Common myeloid progenitor, CD34-positive (primary cell): Measurements from ENCODE around the gene CEP112.

ENCODE experiments used
- CTCF ChIA-PET: fragments of 350-600 bp; sonication (Branson Sonifier 250); formaldehyde crosslinking; loops from one replicate; lab custom pipeline; 2021; ENCODE audit warnings: antibody characterized with exemption; lab: Charles Lee
- POLR2A ChIA-PET: fragments of 350-600 bp; sonication (Branson Sonifier 250); formaldehyde crosslinking; loops from one replicate; lab custom pipeline; 2021; ENCODE audit warnings: antibody characterized with exemption; lab: Charles Lee
- DNase-seq, 3 donors: peaks; one replicate each; pipeline versions ENCODE4 v3.0.0 to v3.0.0-alpha.2; 2013
- H3K27ac ChIP-seq, 2 experiments: 1 replicate in 1 of 2; 2 replicates in 1 of 2; pipeline ENCODE4 v1.7.0; 2013; ENCODE audit warnings: inconsistent platforms in 2 of 2, low read length in 2 of 2, mild to moderate bottlenecking in 2 of 2, low read depth in 1 of 2, moderate library complexity in 1 of 2; ENCODE audit not compliant: severe bottlenecking in 2 of 2, insufficient read depth in 1 of 2, poor library complexity in 1 of 2
- H3K27me3 ChIP-seq, 5 experiments: replicated peaks in 2 of 5; 1 replicate in 3 of 5; 2 replicates in 2 of 5; pipeline versions ENCODE4 v1.6.1 to v1.7.0; 2013; ENCODE audit warnings: low read length in 4 of 5, mild to moderate bottlenecking in 2 of 5, moderate library complexity in 2 of 5, inconsistent platforms in 1 of 5; ENCODE audit not compliant: insufficient read depth in 5 of 5, control insufficient read depth in 4 of 5
- H3K36me3 ChIP-seq, 4 experiments: 1 replicate in 2 of 4; 2 replicates in 2 of 4; pipeline versions ENCODE4 v1.6.1 to v1.7.0; 2013; ENCODE audit warnings: low read length in 3 of 4, control low read depth in 1 of 4, mild to moderate bottlenecking in 1 of 4; ENCODE audit not compliant: control insufficient read depth in 4 of 4, insufficient read depth in 4 of 4
- H3K4me1 ChIP-seq, 4 experiments: 1 replicate in 3 of 4; 2 replicates in 1 of 4; pipeline versions ENCODE4 v1.6.1 to v1.7.1; 2013; ENCODE audit warnings: low read length in 3 of 4, mild to moderate bottlenecking in 3 of 4, control low read depth in 1 of 4, inconsistent platforms in 1 of 4, moderate library complexity in 1 of 4; ENCODE audit not compliant: control insufficient read depth in 4 of 4, insufficient read depth in 4 of 4; ENCODE audit errors: control extremely low read depth in 1 of 4
- H3K4me3 ChIP-seq, 7 experiments: 1 replicate in 4 of 7; 2 replicates in 3 of 7; pipeline versions ENCODE4 v1.5.1 to v1.7.0; 2013; ENCODE audit warnings: mild to moderate bottlenecking in 7 of 7, low read length in 6 of 7, moderate library complexity in 6 of 7, inconsistent platforms in 2 of 7, low read depth in 2 of 7, control low read depth in 1 of 7; ENCODE audit not compliant: insufficient read depth in 4 of 7, control insufficient read depth in 1 of 7; ENCODE audit errors: extremely low read depth in 1 of 7
- H3K9me3 ChIP-seq, 5 experiments: 1 replicate in 4 of 5; 2 replicates in 1 of 5; pipeline versions ENCODE4 v1.6.1 to v1.7.1; 2013; ENCODE audit warnings: low read length in 4 of 5, mild to moderate bottlenecking in 2 of 5, inconsistent platforms in 1 of 5, low read depth in 1 of 5, moderate library complexity in 1 of 5; ENCODE audit not compliant: control insufficient read depth in 4 of 5, insufficient read depth in 2 of 5; ENCODE audit errors: control extremely low read depth in 1 of 5
- WGBS: methylation state at CpG from one replicate; pipeline ENCODE4 v1.1.5; 2013; ENCODE audit not compliant: insufficient coverage; 5-methylcytosine and 5-hydroxymethylcytosine counted together

CEP112 gene

DNA sequence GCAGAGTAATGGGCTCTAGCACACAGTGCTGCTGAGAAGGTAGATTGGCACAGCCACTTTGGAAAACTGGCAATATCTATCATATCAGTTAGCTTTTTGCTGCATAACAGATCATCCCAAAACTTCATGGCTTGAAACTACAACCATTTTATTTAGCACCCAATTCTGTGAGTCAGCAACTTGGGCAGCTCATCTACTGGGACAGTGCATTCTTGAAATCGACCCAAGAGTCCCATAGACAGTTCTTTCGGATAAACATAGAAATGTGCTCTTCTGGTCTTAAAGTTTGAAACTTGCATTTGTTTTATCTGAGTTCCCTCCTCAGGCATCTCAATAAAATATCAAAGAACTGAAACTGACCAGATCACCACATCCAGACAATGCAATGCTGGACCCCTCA lies 76.7 kb downstream of the CEP112 start:
- Histone ChIP-seq H3K36me3 (no peaks in the 10 kb centered on the region), H3K4me1 (no peaks in the 10 kb centered on the region), H3K4me3 (no peak overlapping the region), H3K27ac (no peak overlapping the region), H3K9me3 (peaks cover 0 to 4% (median 0%) of the 10 kb centered on the region in 5 experiments), H3K27me3 (no peaks in the 10 kb centered on the region)
- DNase-seq, result no peak
- ChIA-PET POLR2A (no interaction called here), CTCF (interaction anchor here (1.1 kb wide), 1 partner anchor 821 kb away, joined by 3 read pairs; no protein-coding TSS in a partner anchor)
- WGBS, result no CpG with 5 or more reads among the region's 2 CpGs

DNA sequence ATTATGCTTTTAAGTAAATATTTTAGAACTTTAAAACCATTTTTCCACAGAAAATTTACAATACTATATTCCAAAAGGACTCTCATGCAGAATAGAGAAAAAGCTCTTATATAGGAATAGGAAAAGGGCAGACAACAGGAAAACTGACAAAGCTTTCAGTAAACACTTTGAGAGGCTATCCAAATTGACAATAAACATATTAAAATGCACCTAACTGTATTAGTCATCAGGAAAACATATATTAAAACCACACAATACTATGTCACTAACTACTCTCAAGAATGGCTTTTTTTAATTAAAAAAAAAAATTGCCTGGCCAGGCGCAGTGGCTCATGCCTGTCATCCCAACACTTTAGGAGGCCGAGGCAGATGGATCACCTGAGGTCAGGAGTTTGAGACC lies 77.3 kb downstream of the CEP112 start:
- 100% methylated on average over 1 of the region's 2 CpGs for WGBS
- ChIA-PET CTCF (no interaction called here), POLR2A (no interaction called here)
- no peak overlapping the region for H3K4me3 ChIP-seq
- H3K36me3 ChIP-seq, result no peaks in the 10 kb centered on the region
- no peaks in the 10 kb centered on the region for H3K27me3 ChIP-seq
- DNase-seq, result no peak
- no peak overlapping the region for H3K27ac ChIP-seq
- H3K9me3 ChIP-seq, result peaks cover 0 to 4% (median 0%) of the 10 kb centered on the region in 5 experiments
- no peaks in the 10 kb centered on the region for H3K4me1 ChIP-seq

GRCh38 chr17:66107731-66108130 lies 84.2 kb downstream of the CEP112 start:
- no peaks in the 10 kb centered on the region for H3K4me1 ChIP-seq
- ChIA-PET POLR2A (no interaction called here), CTCF (no interaction called here)
- H3K27me3 ChIP-seq, result no peaks in the 10 kb centered on the region
- H3K27ac ChIP-seq, result no peak overlapping the region
- H3K9me3 ChIP-seq, result no peaks in the 10 kb centered on the region
- no peaks in the 10 kb centered on the region for H3K36me3 ChIP-seq
- H3K4me3 ChIP-seq, result no peak overlapping the region
- DNase-seq, result no peak

DNA sequence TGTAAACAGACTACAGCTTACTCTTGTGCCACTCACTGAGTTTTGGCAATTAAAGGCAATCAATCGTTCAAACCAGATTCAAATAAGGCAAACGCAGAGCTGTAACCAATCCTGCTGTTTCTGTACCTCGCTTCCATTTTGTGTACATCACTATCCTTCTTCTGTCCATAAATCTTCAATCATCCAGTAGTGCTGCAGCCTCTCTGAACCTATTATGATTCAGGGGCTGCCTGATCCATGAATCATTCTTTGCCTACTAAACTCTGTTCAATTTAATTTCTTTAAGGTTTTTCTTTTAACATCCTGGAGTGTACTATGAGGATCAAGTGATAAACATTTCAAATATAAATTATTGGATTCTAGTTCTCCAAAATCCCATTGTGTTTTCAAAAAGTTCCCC lies 93.9 kb downstream of the CEP112 start:
- DNase-seq, result no peak
- Histone ChIP-seq H3K27ac (no peak overlapping the region), H3K9me3 (peaks cover 0 to 4% (median 0%) of the 10 kb centered on the region in 5 experiments), H3K4me3 (no peak overlapping the region), H3K4me1 (no peaks in the 10 kb centered on the region), H3K36me3 (no peaks in the 10 kb centered on the region), H3K27me3 (no peaks in the 10 kb centered on the region)
- CTCF ChIA-PET, result no interaction called here
- POLR2A ChIA-PET, result no interaction called here
- WGBS, result 94% methylated on average over 3 of the region's 3 CpGs

- ChIA-PET CTCF (no interaction called here), POLR2A (no interaction called here)
- Histone ChIP-seq H3K36me3 (no peaks in the 10 kb centered on the region), H3K27me3 (no peaks in the 10 kb centered on the region), H3K4me1 (no peaks in the 10 kb centered on the region), H3K4me3 (no peak overlapping the region), H3K27ac (no peak overlapping the region), H3K9me3 (peaks cover 0 to 4% (median 0%) of the 10 kb centered on the region in 5 experiments)
- no peak for DNase-seq
- no CpG with 5 or more reads among the region's 4 CpGs for WGBS
Observed at GRCh38 chr17:66094727-66095126, 97.2 kb downstream of the CEP112 start.

DNA sequence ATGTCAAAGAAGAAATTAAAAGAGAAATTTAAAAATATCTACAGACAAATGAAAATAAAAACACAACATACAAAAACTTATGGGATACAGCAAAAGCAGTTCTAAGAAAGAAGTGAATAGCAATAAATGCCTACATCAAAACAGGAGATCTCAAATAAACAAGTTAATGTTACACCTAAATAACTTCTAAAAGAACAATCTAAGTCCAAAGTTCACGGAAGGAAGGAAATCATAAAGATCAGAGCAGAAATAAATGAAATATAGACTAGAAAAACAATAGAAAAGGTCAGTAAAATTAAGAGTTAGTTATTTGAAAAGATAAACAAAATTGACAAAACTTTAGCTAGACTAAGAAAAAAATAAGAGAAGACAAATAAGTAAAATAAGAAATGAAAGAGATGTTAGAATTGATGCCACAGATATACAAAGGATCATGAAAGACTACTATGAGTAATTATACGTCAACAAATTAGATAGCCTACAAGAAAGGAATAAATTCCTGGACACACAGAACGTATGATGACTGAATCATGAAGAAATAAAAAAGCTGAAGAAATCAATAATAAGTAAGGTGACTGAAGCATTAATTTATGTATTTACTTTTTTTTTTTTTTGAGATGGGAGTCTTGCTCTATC lies 100.4 kb downstream of the CEP112 start:
- ChIA-PET CTCF (no interaction called here), POLR2A (no interaction called here)
- H3K9me3 ChIP-seq, result peaks cover 0 to 18% (median 5%) of the 10 kb centered on the region in 5 experiments
- H3K4me1 ChIP-seq, result no peaks in the 10 kb centered on the region
- H3K27ac ChIP-seq, result no peak overlapping the region
- H3K27me3 ChIP-seq, result no peaks in the 10 kb centered on the region
- WGBS, result no CpG with 5 or more reads among the region's 3 CpGs
- no peak overlapping the region for H3K4me3 ChIP-seq
- no peak for DNase-seq
- H3K36me3 ChIP-seq, result no peaks in the 10 kb centered on the region

GRCh38 chr17:66089764-66090163 lies 102.2 kb downstream of the CEP112 start:
- Histone ChIP-seq H3K4me1 (no peaks in the 10 kb centered on the region), H3K27ac (no peak overlapping the region), H3K27me3 (no peaks in the 10 kb centered on the region), H3K9me3 (peaks cover 0 to 16% (median 5%) of the 10 kb centered on the region in 5 experiments), H3K4me3 (no peak overlapping the region), H3K36me3 (no peaks in the 10 kb centered on the region)
- ChIA-PET POLR2A (no interaction called here), CTCF (no interaction called here)
- no CpG with 5 or more reads among the region's 1 CpG for WGBS
- DNase-seq, result no peak
